HG02642 (cell line): ENCODE results near the gene ZNFX1.

Experiments used
- ATAC-seq: cut with Tn5 transposase; IDR thresholded peaks from one replicate; pipeline ENCODE4 v1.9.1; 2021; ENCODE audit warnings: mild to moderate bottlenecking; ENCODE audit not compliant: unreplicated experiment, poor library complexity

The ZNFX1 gene

DNA sequence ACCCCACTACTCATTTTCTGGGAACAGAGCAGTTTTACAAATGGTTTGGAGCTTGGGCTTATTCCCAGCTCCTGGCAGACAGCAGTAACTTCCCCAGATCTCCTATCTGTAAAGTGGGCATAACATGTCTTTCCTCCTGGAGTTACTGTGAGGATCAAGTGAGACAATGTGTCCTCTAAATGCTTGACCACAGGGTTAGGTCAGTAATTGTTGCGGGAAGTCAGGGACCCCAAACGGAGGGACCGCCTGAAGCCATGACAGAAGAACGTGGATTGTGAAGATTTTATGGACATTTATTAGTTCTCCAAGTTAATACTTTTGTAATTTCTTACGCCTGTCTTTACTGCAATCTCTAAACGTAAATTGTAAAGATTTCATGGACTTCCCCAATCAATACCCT lies 15.3 kb upstream of the ZNFX1 start:
- ATAC-seq, result no peak

DNA sequence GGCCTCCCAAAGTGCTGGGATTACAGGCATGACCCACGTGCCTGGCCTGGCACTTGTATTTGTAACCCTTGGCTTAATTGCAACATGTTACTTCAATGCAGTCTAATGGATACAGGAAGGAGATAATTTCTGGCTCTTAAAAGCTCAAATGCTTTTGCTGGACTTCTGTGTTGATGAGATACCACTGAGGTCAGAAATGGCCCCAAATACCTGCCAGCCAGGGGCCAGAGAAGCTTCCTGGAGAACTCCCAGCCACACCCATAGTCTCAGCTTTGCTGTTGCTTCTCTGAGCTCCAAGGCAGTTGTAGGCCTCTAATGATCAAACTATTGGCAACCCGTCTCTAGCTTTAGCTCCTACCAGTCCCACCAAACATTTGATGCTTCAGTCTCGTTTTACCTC lies 14.2 kb upstream of the ZNFX1 start:
- no peak for ATAC-seq

DNA sequence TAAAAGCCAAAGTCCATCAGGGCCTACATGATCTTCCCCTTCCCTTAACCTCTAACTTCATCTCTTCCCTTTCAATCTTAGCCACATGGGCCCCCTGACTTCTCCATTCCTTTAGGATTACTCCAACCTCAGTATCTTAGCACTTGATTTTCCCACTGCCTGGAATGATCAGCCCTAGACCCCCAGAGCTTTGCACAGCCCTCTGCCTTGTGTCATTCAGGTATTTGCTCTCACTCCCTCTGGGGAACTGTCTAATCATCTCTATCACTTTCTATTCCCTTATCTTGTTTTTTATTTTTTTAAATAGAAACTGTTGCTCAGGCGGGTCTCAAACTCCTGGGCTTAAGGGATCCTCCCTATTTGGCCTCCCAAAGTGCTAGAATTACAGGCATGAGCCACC lies 13.3 kb upstream of the ZNFX1 start:
- no peak for ATAC-seq

DNA sequence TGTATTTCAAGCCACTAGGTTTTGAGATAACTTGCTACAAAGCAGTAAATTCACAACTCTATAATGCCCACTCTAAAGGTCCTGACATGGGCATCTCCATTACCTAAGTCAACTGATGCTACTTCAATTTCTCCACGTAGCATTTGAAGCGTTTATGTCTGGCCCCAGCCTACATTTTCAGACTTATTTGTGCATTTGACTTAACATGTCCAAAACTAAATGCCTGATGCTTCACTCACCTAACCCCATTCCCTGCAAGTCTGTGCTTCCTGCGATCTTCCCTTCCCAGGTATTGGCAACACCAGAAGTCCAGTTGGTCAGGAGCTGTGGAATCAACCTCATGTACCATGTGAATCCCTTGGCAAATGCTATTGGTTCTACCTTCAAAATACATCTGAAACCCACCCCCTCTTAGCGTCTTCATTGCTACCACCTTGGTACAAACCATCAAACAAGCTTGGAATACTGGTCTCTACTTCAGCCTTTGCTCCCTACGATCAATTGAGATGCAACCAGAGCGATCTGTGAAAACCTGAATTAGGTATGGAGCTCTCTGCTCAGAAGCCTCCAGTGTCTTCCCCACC lies 12.8 kb upstream of the ZNFX1 start:
- no peak for ATAC-seq

DNA sequence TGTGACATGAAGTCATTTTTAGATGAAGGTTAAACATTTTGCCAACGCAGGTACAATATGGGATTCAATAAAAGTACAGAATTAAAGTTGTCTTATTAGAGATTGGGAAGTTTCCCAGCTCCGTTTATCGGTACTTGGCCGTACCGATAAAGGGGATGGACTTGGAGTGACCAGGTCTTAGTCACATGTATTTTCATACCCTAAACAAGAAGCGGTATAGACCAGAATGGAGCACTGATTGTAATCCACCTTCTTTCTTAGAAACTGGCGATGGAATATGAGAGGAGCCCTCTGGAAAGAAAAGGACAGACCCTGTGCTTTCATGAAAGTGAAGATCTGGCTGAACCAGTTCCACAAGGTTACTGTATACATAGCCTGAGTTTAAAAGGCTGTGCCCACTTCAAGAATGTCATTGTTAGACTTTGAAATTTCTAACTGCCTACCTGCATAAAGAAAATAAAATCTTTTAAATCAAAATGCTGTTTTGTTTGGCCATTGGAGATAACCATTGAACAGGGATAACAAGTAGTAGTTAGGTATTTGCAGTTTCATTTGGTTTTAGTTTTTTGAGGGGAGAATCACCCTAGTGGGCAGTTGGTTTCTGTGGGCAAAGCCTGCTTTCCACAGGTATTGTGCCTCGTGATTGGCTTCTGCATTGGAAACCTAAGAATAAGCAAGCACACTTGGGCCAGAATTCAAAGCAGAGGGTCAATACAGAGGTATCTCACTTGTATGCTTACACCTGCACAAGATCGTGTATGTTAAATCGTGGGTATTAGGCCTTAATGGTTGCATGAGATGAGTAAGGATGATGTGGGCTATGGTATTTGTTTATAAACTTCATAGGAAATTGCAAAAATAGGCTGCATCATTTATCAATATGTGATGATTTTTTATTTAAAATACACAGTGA lies 11.2 kb upstream of the ZNFX1 start:
- no peak for ATAC-seq

DNA sequence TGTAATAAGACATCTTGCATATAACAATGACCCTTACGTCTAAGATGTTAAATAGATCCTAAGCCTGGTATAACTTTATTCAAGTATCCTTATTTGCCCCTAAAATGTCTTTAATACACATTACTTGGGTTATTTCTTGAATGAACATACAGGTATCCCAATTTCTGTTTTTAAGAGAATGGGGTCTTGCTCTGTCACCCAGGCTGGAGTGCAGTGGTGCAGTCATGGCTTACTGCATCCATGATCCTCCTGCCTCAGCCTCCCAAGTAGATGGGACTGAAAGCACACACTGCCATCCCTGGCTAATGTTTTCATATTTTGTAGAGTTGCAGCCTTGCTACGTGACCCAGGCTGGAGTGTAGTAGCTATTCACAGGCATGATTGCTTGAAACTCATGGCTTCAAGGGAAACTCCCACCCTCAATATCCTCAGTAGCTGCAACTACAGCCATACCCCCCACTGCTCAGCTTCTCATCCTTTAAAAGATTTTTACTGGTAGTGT lies 10.4 kb upstream of the ZNFX1 start:
- no peak for ATAC-seq

DNA sequence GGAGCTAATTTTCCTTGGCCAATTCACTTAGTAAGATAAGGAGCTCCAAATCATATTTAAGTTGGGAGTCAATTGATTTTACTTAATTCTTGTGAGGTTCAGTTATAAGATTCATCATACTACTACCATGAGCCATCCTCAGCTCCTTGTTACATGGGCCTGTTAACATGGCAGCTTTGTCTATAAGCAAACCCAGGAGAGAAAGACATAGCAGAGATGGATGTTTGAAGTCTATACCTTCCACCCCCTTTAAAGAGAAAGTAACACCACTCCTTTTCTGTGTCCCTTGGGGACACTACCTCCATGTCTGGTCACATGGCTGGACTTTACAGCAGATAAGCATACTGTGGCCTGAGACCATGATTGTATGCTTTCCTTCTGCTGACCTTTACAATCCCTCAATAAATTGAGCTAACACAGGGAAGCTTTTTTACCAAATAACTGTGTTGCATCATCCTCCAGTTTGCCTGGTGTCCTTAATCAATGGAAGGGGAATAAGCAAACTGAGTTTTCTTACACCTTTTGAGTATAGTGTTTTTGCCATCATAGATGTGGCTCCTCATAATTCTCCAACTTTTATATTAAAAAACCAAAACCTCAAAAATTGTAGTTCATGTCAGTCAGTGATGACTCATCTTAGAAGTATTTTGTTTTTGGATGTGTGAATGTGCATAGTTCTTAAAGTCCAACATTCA lies 9.8 kb upstream of the ZNFX1 start:
- ATAC-seq, result no peak

DNA sequence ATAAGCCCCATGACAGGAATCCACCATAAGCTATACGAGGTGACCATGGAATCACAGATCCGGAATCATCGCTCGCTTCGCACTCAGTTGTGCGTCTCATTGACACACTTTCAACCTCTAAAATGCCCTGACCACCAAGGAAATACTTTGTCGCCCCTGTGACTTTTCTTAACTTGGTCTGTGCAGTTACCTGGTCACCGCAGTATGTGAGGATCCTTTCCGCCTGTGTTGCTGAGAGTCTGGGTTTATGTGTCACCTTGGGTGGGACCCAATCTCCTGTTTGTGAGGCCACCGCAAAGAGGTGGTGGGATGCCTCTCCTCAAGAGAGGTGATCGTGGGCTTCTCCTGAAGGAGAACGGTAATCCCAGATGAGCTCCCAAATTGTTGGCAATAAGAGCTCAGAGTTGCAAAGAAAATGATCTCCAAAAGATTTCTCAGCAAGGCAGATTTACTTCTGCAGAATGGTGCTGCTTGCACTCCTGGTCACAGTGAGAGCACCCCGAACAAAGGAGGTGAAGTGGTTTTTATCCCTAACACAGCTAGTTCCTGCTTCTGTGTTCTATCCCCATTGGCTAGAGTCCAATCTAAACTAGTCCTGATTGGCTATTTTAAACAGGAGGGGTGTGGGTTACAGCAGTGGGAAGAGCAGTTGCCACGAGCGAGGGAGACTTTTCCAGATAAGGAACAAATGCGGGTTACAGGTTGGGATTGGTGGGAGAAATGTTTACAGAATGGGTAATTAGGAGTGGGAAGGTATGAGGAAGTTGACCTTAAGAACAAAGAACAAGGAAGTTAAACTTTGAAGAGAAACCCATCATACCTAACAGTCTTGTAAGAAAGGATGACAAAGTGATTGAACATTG lies 9.1 kb upstream of the ZNFX1 start:
- no peak for ATAC-seq

DNA sequence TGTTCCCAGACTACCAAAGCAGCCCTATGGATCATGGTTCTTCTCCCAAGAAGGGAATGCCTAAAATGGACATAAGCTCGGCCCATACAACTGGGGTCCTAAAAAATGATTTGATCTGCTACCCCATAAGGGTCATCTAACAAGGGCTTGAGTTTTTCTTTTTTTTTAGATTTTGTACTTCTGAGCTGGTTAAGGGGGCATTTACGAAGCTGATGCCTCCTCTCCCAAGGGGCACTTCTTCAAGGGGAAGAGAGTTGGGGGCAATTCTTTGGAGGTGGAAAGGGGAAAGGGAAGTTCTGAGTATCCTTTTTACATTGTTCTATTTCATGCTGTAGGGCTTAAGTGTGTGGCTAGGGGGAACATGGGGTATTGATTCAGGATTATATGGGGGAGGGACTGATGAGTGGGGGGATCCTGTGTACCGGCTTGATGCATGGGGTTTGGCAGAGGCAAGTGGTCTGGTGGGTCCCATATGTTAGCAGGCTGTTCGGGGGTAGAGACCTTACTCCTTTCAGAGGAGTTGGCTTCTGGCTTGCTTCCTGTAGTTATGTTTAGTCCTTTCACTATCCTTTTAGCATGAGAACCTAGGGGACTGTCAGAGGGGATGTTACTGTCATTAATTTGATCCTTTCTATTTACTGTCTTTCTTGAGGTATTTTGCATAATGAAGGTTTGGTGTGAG lies 8.1 kb upstream of the ZNFX1 start:
- ATAC-seq, result no peak

DNA sequence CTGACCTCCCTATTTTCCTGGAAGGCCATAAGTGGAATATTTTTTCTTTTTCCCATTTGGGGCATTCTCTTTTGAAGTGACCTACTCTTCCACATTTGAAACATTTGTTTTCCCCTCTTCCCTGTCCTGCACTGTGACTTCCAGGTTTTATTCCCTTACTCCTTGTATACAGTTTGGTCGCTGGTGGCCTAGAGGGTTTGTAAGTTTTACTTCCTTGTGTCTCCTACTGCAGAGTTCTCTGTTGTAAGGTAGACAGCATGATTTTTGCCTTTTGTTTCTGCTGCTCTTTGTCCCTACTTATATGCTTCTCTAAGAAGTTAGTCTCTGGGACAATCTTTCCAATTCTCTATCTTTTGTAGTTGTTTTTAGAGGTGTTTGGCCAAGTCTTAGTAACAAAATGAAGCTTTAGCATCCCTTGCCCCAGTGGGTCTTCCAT lies 7.4 kb upstream of the ZNFX1 start:
- ATAC-seq, result no peak

DNA sequence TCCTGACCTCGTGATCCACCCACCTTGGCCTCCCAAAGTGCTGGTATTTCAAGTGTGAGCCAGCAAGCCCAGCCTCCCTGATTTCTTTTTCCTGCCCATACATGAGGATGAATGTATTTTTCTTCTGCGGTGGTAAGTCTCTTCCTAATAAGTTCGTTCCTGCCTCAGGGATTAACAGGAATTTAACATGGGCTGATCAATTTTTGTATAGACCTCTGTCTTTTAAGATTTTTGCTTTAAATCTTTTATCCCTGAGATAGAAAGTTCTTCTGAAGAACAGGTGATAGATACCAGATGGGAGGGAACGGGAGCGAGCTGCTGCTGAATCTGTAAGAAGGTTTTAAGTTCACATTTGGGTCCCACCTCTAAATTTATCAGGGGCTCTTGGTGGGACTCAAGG lies 7.0 kb upstream of the ZNFX1 start:
- no peak for ATAC-seq

DNA sequence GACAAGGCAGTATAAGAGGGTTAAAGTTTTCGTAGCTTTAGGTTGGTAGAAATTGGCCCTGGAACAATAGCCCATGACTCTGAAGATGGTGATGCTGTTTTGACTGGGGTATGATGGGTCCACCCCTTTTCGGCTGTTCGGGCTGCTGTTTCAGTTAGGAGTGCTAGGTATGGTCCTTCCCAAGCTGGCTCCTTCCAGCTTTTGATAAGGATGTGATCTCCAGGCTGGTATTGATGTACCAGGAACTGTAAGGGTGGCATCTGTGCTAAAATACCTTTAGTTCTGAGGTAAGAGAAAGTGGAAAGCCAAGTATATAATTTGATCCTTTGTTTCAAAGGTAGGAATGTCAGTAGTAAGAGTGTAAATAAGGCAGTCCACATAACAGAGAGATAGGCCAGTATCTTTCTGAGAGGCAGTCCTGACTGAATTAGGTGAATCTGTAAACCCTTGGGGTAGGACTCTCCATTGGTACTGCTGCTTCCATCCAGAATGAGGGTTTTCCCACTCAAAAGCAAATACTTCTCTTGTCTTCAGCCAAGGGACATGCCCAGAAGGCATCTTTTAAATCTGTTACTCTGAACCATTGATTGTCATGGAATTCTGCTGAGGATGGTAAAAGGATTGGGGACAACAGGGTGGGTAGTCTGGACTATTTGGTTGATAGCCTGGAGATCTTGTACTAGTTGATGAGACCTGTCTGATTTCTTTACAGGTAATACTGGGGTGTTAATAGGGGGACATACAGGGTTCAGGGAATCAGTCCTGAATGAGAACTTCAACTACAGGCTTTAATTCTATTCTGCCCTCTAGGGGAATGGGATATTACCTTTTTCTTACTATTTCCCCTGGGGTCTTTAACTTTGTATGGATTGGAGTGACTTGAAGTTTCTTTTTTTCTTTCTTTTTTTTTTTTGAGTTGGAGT lies 6.1 kb upstream of the ZNFX1 start:
- ATAC-seq, result no peak

DNA sequence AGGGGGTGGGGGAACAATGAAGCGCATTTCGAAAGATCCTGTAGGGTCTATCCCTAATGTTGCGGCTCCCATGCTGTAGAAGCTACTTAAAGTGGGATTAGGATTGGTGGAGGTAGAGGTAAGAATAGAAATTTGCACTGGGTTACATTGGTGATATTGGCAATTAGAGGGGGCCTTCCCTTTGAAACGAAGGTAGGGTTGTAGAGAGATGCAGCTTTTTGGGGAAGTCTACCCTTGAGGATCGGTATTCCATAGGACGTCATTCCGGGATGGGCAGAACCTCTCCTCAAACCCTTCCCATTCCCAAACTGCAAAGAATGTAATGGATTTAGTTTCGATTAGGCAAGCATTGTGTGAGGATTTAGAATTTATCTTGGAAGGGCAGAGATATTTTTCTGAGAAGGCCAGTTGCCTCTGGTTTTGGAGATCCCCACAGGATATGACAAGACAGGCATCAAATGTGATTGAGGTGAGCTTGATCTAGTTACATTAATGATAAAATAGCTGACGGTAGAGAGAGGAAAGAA lies 5.4 kb upstream of the ZNFX1 start:
- ATAC-seq, result no peak

DNA sequence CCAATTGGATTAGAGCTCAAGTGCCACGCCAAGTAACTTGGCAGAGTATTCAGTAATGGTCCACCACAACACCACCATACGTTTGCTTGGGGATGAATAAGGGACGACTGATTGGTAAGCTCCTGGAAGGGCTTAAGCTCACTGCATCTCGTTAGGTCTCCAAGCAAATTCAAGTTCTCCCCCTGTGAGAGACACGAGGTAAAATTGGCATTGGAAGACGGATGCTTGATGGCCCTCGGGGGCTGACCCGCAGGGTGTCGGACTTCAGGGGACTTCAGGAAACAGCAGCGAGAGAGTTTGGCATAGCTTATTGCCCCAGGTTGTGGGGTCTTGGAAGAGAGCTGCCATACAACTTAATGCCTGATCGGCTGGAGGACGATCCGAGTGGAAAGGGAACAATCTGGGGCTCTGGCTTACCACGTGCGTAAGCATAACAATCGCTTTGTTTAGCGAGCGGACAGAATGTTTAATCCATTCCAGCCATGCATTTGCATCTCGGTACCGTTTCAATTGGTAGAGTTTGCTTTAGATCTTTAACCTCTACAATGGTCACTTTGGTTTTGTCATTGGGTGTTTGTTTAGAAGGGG lies 4.8 kb upstream of the ZNFX1 start:
- ATAC-seq, result no peak

DNA sequence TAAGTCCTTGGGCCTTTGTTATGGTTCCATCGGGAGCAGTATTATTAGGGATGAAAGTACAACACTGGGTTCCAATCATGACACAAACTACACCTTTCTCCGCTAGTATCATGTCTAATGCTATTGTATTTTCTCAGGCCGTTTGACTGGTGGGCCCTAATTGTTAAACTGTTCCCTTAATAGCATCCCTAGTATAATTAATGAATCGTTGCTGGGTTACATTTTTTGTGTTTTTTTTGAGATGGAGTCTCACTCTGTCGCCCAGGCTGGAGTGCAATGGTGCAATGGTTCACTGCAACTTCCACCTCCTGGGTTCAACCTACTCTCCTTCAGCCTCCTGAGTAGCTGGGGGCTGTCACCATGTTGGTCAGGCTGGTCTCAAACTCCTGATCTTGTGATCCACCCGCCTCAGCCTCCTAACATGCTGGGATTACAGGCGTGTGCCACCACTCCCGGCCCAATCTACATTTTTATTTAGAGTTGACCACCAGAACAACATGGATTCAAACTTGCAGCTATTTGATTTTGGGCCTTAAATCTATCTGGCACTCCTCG lies 4.1 kb upstream of the ZNFX1 start:
- no peak for ATAC-seq

DNA sequence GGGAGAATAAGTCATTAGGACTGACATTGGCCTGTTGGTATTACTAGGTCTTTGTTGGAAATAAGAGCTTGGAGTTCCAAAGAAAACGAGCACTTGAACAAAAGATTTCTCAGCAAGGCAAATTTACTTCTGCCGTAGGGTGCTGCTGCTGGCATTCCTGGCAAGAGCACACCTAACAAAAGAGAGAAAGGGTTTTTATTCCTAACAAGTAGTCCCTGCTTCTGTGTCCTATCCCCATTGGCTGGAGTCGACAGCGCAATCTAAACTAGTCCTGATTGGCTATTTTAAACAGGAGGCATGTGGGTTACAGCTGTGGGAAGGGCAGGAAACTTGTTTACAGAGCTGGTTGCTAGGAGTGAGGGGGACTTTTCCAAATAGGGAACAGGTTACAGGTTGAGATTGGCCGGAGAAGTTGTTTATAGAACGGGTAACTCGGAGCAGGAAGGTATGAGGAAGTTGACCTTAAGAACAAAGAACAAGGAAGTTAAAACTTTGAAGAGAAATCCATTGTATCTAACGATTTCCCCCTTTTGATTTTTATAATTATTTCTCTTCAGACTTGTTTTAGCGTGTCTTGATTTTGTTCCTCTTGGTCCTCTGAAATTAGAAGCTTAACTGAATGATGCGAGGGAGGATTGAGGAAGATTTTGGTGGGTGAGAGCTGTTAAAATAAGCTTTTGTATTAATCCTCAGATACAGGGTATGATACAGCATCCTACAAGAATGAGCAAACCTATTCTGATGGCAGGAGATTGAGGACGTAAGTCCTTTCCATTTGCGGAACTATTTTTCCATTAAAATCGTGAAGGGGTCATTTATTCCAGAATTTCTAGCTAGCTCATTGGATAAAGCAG lies 3.4 kb upstream of the ZNFX1 start:
- no peak for ATAC-seq
